H1 (cell line): ENCODE data around the gene MCUR1. TPM values are rescaled to one million over a fixed set of nuclear protein-coding genes. Genes with fewer than 3 reads are reported as not detected.

Experiments
- CHD2 ChIP-seq: IDR thresholded peaks from 2 replicates; pipeline ENCODE4 v1.6.1; 2012; ENCODE audit warnings: low read length, improper control_type of control experiment
- CHD7 ChIP-seq: fragments of 300-600 bp; sonication (generic); IDR thresholded peaks from 2 replicates; pipeline ENCODE4 v1.7.1; 2012; ENCODE audit warnings: low read length, moderate library complexity, mild to moderate bottlenecking, inconsistent platforms; ENCODE audit not compliant: insufficient replicate concordance
- EP300 ChIP-seq, 2 experiments: IDR thresholded peaks; 1 replicate in 1 of 2; 2 replicates in 1 of 2; pipeline ENCODE4 v1.6.1; 2011 to 2012; ENCODE audit warnings: low read depth in 2 of 2, low read length in 2 of 2, mild to moderate bottlenecking in 2 of 2, borderline replicate concordance in 1 of 2, inconsistent platforms in 1 of 2, moderate library complexity in 1 of 2
- MAFK ChIP-seq: IDR thresholded peaks from 2 replicates; pipeline ENCODE4 v1.6.1; 2012; ENCODE audit warnings: low read depth, mild to moderate bottlenecking, improper control_type of control experiment, low read length
- POLR2A ChIP-seq, 2 experiments: IDR thresholded peaks; 1 replicate in 1 of 2; 2 replicates in 1 of 2; pipeline ENCODE4 v1.6.1; 2011; ENCODE audit warnings: low read depth in 2 of 2, low read length in 2 of 2, mild to moderate bottlenecking in 2 of 2; ENCODE audit errors: control extremely low read depth in 1 of 2
- RAD21 ChIP-seq, 2 experiments: IDR thresholded peaks in 1 of 2; conservative IDR thresholded peaks in 1 of 2; 2 replicates each; pipeline ENCODE4 v1.6.1; 2011; ENCODE audit warnings: low read depth in 2 of 2, low read length in 2 of 2, improper control_type of control experiment in 1 of 2, inconsistent platforms in 1 of 2, mild to moderate bottlenecking in 1 of 2, moderate library complexity in 1 of 2
- RBBP5 ChIP-seq: IDR thresholded peaks from 2 replicates; pipeline ENCODE4 v1.7.1; 2012; ENCODE audit warnings: low read depth, mild to moderate bottlenecking, inconsistent platforms, low read length, moderate library complexity, borderline replicate concordance
- SIRT6 ChIP-seq: IDR thresholded peaks from one replicate; pipeline ENCODE4 v1.7.1; 2012; ENCODE audit warnings: low read length, inconsistent platforms
- SP4 ChIP-seq: IDR thresholded peaks from 2 replicates; pipeline ENCODE4 v1.6.1; 2012; ENCODE audit warnings: low read length, inconsistent platforms
- TAF1 ChIP-seq: IDR thresholded peaks from 2 replicates; pipeline ENCODE4 v1.6.1; 2011; ENCODE audit warnings: mild to moderate bottlenecking, low read depth, low read length
- TAF7 ChIP-seq: optimal IDR thresholded peaks from 2 replicates; pipeline ENCODE3; 2011; ENCODE audit warnings: low read depth, mild to moderate bottlenecking, inconsistent platforms, low read length, moderate library complexity, borderline replicate concordance
- YY1 ChIP-seq: IDR thresholded peaks from 2 replicates; pipeline ENCODE4 v1.6.1; 2011; ENCODE audit warnings: low read depth, mild to moderate bottlenecking, low read length
- polyA plus RNA-seq, 7 experiments: library from polyadenylated mRNA; depleted of rRNA in 3 of 7; stranded (reverse) in 5 of 7; unstranded in 2 of 7; fragments of >200 nt in 5 of 7; fragments of 200-250 nt in 2 of 7; gene quantifications; 1 replicate in 5 of 7; 2 replicates in 1 of 7; 4 replicates in 1 of 7; pipeline versions ENCODE4 v1.2.1 to v1.2.3, GENCODE V29; 2011 to 2013; ENCODE audit warnings: missing spikeins in 2 of 7, mixed read lengths in 2 of 7
- total RNA-seq: library from RNA; stranded (reverse); fragmentation: NEBNext Ultra II Directional; extraction: Animal tissue kit (Norgen Biotek cat#: 25700); gene quantifications from 2 replicates; pipeline ENCODE4 v1.2.1, GENCODE V29; 2021

The MCUR1 gene
- total and polyA plus RNA-seq, 2 of the 8 experiments (the other 6 are each of a cell fraction or from before 2014, with no cell fraction given) = 9.6 to 37.3 TPM

GRCh38 chr6:13813621-13814175 lies 659 bp downstream of the MCUR1 start (continued):
- TF ChIP-seq CHD7 (no peak), EP300 (IDR thresholded peaks at IDR 0.05; ENCODE audit: borderline replicate concordance in 1 of 2, low read depth in 2 of 2, low read length in 2 of 2) (no peak), SIRT6 (no peak), YY1 (no peak), RAD21 (IDR thresholded peaks at IDR 0.05 in 1 of 2, conservative IDR thresholded peaks at IDR 0.05 in 1 of 2; ENCODE audit: low read depth in 2 of 2, low read length in 2 of 2) (no peak), TAF7 (peak; percentile 54), SP4 (no peak), MAFK (no peak), RBBP5 (no peak), TAF1 (no peak), POLR2A (IDR thresholded peaks at IDR 0.05; ENCODE audit: control extremely low read depth in 1 of 2, low read depth in 2 of 2, low read length in 2 of 2) (no peak), CHD2 (no peak)
